ENCODE data around the gene TBL1X.

The TBL1X gene

GRCh38 chrX:9708086-9708485 is 243.2 kb downstream of the TBL1X start:
- TF ChIP-seq CTCF (IDR thresholded peaks at IDR 0.05; ENCODE audit: low read depth, low read length), result no peak
- no peak overlapping the region for H3K4me3 ChIP-seq (ENCODE audit: low read depth, low read length)

- TF ChIP-seq CTCF (IDR thresholded peaks at IDR 0.05; ENCODE audit: low read depth, low read length), result peak; percentile 63
- no peak overlapping the region for H3K4me3 ChIP-seq (ENCODE audit: low read depth, low read length)
Measured at GRCh38 chrX:9708923-9709553, 244.2 kb downstream of the TBL1X start.

GRCh38 chrX:9710332-9710731 is 245.5 kb downstream of the TBL1X start:
- H3K4me3 ChIP-seq (ENCODE audit: low read depth, low read length), result no peak overlapping the region
- no peak for TF ChIP-seq CTCF (IDR thresholded peaks at IDR 0.05; ENCODE audit: low read depth, low read length)

- no peak for TF ChIP-seq CTCF (IDR thresholded peaks at IDR 0.05; ENCODE audit: low read depth, low read length)
Measured at GRCh38 chrX:9717376-9717775, 252.5 kb downstream of the TBL1X start.

GRCh38 chrX:9724711-9725110 is 259.9 kb downstream of the TBL1X start:
- no peak overlapping the region for H3K4me3 ChIP-seq (ENCODE audit: low read depth, low read length)
- no peak for TF ChIP-seq CTCF (IDR thresholded peaks at IDR 0.05; ENCODE audit: low read depth, low read length)

More at GRCh38 chrX:9717376-9717775, 252.5 kb downstream of the TBL1X start:
- H3K4me3 ChIP-seq (ENCODE audit: low read depth, low read length), result no peak overlapping the region

GRCh38 chrX:9728261-9728660 is 263.4 kb downstream of the TBL1X start:
- TF ChIP-seq CTCF (IDR thresholded peaks at IDR 0.05; ENCODE audit: low read depth, low read length), result no peak
- H3K4me3 ChIP-seq (ENCODE audit: low read depth, low read length), result no peak overlapping the region

GRCh38 chrX:9729171-9729885 is 264.5 kb downstream of the TBL1X start:
- H3K4me3 ChIP-seq (ENCODE audit: low read depth, low read length), result no peak overlapping the region
- no peak for TF ChIP-seq CTCF (IDR thresholded peaks at IDR 0.05; ENCODE audit: low read depth, low read length)

Measured in WI38 (cell line).